Duodenal mucosa (tissue), 2 donors: Measurements from ENCODE around the gene MDK.
A peak's percentile ranks its signal among the peaks of the same experiment; 100 is the strongest.

ENCODE experiments used
- H3K27ac ChIP-seq: one replicate; pipeline ENCODE4 v1.7.0; 2013; ENCODE audit warnings: low read depth, low read length
- H3K27me3 ChIP-seq, 2 donors: one replicate each; pipeline ENCODE4 v1.7.0; 2013; ENCODE audit warnings: low read length in 2 of 2, control low read depth in 1 of 2; ENCODE audit not compliant: insufficient read depth in 2 of 2, control insufficient read depth in 1 of 2
- H3K36me3 ChIP-seq, 2 donors: one replicate each; pipeline ENCODE4 v1.7.0; 2013; ENCODE audit warnings: low read length in 2 of 2, control low read depth in 1 of 2; ENCODE audit not compliant: insufficient read depth in 2 of 2, control insufficient read depth in 1 of 2
- H3K4me1 ChIP-seq, 2 donors: one replicate each; pipeline ENCODE4 v1.7.0; 2013; ENCODE audit warnings: low read length in 2 of 2, control low read depth in 1 of 2; ENCODE audit not compliant: insufficient read depth in 2 of 2, control insufficient read depth in 1 of 2
- H3K4me3 ChIP-seq, 2 donors: one replicate each; pipeline ENCODE4 v1.7.0; 2013; ENCODE audit warnings: low read length in 2 of 2, low read depth in 1 of 2
- H3K9ac ChIP-seq, 2 donors: one replicate each; pipeline ENCODE4 v1.7.0; 2013; ENCODE audit warnings: low read length in 2 of 2, low read depth in 1 of 2
- H3K9me3 ChIP-seq, 2 donors: one replicate each; pipeline ENCODE4 v1.7.0; 2013; ENCODE audit warnings: low read length in 2 of 2, control low read depth in 1 of 2; ENCODE audit not compliant: control insufficient read depth in 1 of 2

Gene MDK

GRCh38 chr11:46381819-46382645, 563 bp downstream of the MDK start:
- Histone ChIP-seq H3K4me3 (peak overlapping the region; percentile 71 to 77), H3K9me3 (no peaks in the 10 kb centered on the region), H3K4me1 (peaks cover 30% of the 10 kb centered on the region in 2 donors), H3K36me3 (peaks cover 0 to 14% of the 10 kb centered on the region in 2 donors), H3K9ac (peak overlapping the region; percentile 47 to 81), H3K27me3 (peaks cover 0 to 9% of the 10 kb centered on the region in 2 donors), H3K27ac (peak overlapping the region; percentile 56)

DNA sequence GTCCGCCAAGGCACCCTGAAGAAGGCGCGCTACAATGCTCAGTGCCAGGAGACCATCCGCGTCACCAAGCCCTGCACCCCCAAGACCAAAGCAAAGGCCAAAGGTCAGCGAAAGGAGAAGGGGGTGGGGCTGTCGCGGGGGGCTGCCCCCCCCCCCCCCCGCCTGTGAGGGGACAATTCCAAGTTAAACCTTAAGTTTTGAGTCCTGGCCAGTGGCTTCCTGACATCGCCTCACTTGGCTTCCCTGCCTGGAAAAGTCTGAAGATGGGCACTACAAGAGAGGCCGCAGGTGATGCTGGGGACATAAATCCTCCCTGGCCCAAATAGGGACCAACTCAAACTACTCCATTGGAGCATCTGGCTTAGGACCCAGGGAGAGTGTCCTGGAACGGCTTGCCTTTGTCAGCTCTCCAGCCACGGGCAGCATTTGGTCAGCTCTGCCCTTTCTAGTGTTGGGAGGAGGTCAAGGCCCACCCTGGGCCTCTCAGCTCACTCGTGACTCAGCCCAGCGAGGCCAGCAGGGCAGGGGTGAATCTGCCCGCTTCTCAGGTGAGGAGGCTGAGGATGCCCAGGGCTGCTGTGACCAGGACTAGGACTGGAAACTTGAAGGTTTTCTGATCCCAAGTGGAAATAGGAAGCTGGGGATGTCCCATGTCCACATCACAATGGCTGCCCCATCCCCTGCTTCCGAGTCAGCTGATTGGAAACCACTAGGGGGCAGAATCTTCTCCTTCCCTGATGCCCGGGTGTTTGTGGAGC, 1.4 kb downstream of the MDK start:
- H3K27me3 ChIP-seq = peaks cover 6 to 14% of the 10 kb centered on the region in 2 donors
- H3K9me3 ChIP-seq = no peaks in the 10 kb centered on the region
- H3K27ac ChIP-seq = no peak overlapping the region
- peaks cover 30 to 31% of the 10 kb centered on the region in 2 donors for H3K4me1 ChIP-seq
- H3K4me3 ChIP-seq = peak overlapping the region; percentile 71 to 77
- H3K9ac ChIP-seq = peak overlapping the region; percentile 47 to 81
- peaks cover 0 to 8% of the 10 kb centered on the region in 2 donors for H3K36me3 ChIP-seq

DNA sequence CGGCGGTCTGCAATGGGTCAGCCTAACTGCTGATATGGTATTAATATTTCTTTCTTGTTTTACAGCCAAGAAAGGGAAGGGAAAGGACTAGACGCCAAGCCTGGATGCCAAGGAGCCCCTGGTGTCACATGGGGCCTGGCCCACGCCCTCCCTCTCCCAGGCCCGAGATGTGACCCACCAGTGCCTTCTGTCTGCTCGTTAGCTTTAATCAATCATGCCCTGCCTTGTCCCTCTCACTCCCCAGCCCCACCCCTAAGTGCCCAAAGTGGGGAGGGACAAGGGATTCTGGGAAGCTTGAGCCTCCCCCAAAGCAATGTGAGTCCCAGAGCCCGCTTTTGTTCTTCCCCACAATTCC, 1.9 kb downstream of the MDK start:
- Histone ChIP-seq H3K27ac (peak overlapping the region; percentile 41), H3K4me1 (peaks cover 35 to 36% of the 10 kb centered on the region in 2 donors), H3K9ac (peak overlapping the region in 1 of 2 donors; percentile 33), H3K4me3 (peak overlapping the region in 1 of 2 donors; percentile 32), H3K9me3 (no peaks in the 10 kb centered on the region), H3K36me3 (peaks cover 0 to 2% of the 10 kb centered on the region in 2 donors), H3K27me3 (peaks cover 7 to 19% of the 10 kb centered on the region in 2 donors)

DNA sequence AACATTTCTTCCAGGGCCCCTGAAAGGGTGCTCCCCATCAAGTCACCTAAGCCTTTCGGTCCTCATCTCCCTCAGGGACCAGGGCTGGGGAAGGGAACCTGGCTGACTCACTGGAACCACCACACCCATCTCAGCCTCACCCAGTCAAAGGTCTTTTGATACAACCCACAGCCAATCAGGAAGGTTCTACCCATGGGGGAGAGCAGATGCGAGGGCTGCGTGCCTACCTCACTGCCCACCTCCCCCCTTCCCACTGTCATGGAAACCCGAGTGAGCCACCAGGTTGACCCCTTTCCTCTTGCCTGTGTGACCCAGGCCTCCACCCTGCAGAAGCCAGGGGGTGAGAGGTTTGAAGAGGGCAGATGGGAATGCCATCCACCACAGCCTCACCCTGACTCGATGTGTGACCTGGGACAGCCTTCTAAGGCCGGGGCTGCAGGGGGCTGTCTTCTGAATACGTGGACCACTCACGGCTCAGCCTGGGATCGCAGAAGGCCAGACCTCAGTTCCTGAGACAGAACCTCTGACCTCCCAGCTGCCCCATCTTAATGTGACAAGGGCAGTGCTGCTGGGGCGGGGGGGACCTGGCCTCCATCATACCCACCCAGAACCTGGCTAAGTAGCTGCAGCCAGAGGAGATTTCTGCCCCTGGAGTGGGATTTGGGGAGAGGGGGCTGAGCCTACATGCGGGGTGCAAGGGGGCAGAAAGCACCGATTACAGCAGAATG, 2.7 kb downstream of the MDK start:
- H3K4me3 ChIP-seq = peak overlapping the region; percentile 1 to 32
- peak overlapping the region in 1 of 2 donors; percentile 33 for H3K9ac ChIP-seq
- H3K4me1 ChIP-seq = peaks cover 41 to 42% of the 10 kb centered on the region in 2 donors
- no peaks in the 10 kb centered on the region for H3K9me3 ChIP-seq
- peak overlapping the region; percentile 5 for H3K27ac ChIP-seq
- no peaks in the 10 kb centered on the region for H3K36me3 ChIP-seq
- H3K27me3 ChIP-seq = peaks cover 15 to 27% of the 10 kb centered on the region in 2 donors

GRCh38 chr11:46385169-46386004, 3.9 kb downstream of the MDK start:
- no peaks in the 10 kb centered on the region for H3K9me3 ChIP-seq
- H3K9ac ChIP-seq = no peak overlapping the region
- peaks cover 27 to 39% of the 10 kb centered on the region in 2 donors for H3K27me3 ChIP-seq
- no peaks in the 10 kb centered on the region for H3K36me3 ChIP-seq
- no peak overlapping the region for H3K4me3 ChIP-seq
- peaks cover 51 to 53% of the 10 kb centered on the region in 2 donors for H3K4me1 ChIP-seq
- no peak overlapping the region for H3K27ac ChIP-seq

DNA sequence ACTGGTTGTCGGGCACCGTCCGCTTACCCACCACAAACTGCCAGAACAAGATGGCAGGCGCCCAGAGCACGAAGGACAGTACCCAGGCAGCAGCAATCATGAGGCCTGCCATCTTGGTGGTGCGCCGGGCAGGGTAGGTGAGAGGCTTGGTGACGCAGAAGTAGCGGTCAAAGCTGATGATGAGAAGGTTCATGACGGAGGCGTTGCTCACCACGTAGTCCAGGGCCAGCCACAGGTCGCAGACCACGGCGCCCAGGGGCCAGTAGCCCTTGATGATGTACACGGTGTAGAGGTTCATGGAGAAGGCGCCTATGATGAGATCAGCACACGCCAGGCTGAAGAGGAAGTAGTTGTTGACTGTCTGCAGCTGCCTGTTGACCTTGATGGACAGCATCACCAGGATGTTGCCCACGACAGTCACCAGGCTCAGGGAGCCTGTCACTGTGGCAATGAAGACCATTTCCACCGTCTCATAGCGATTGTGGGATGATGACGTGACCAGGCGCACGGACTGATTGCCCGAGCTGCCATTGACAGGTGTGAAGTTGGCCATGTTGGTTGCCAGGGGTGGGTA, 4.6 kb downstream of the MDK start:
- Histone ChIP-seq H3K27me3 (peaks cover 34 to 44% of the 10 kb centered on the region in 2 donors), H3K4me3 (no peak overlapping the region), H3K27ac (no peak overlapping the region), H3K4me1 (peaks cover 56 to 57% of the 10 kb centered on the region in 2 donors), H3K9ac (no peak overlapping the region), H3K36me3 (no peaks in the 10 kb centered on the region), H3K9me3 (no peaks in the 10 kb centered on the region)

DNA sequence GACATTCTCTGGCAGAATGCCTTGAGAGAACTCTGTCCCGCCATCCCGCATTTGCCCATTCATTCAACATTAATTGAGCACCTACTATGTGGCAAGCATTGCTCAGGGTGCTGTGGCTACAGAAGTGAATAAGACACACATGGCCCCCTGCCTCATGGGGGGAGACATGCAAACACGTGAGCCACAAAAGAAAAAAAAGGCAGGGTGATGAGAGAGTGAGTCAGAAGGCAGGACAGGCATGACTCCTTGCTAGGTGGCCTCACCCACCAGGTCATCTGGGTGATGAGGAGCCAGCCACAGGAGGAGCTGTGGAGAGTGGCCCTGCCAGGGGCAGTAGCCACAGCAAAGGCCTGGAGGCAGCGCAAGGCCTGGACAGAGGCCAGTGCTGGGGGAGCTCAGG, 5.2 kb downstream of the MDK start:
- Histone ChIP-seq H3K36me3 (no peaks in the 10 kb centered on the region), H3K4me3 (no peak overlapping the region), H3K4me1 (peaks cover 56 to 57% of the 10 kb centered on the region in 2 donors), H3K9me3 (no peaks in the 10 kb centered on the region), H3K27me3 (peaks cover 37 to 44% of the 10 kb centered on the region in 2 donors), H3K27ac (no peak overlapping the region), H3K9ac (no peak overlapping the region)

GRCh38 chr11:46387456-46387855, 6.0 kb downstream of the MDK start:
- H3K9ac ChIP-seq = no peak overlapping the region
- no peaks in the 10 kb centered on the region for H3K9me3 ChIP-seq
- no peaks in the 10 kb centered on the region for H3K36me3 ChIP-seq
- no peak overlapping the region for H3K4me3 ChIP-seq
- H3K27ac ChIP-seq = no peak overlapping the region
- H3K4me1 ChIP-seq = peaks cover 52 to 54% of the 10 kb centered on the region in 2 donors
- H3K27me3 ChIP-seq = peaks cover 37 to 44% of the 10 kb centered on the region in 2 donors
